DOHH2 (cell line): ENCODE measurements around the gene CDK19.

Source experiments
- EZH2phosphoT487 ChIP-seq: fragments of 200-600 bp; sonication (generic); IDR thresholded peaks from 2 replicates; pipeline ENCODE4 v1.6.1; 2017; ENCODE audit warnings: borderline replicate concordance, mild to moderate bottlenecking, antibody characterized with exemption, low read length, moderate library complexity, mixed read lengths
- TF ChIP-seq, protein P1 (sequence below): fragments of 200-600 bp; sonication (generic); IDR thresholded peaks from one replicate; pipeline ENCODE4 v1.5.1; 2014; ENCODE audit warnings: antibody characterized with exemption, mild to moderate bottlenecking, low read depth, low read length; ENCODE audit not compliant: poor library complexity, severe bottlenecking

DNA sequence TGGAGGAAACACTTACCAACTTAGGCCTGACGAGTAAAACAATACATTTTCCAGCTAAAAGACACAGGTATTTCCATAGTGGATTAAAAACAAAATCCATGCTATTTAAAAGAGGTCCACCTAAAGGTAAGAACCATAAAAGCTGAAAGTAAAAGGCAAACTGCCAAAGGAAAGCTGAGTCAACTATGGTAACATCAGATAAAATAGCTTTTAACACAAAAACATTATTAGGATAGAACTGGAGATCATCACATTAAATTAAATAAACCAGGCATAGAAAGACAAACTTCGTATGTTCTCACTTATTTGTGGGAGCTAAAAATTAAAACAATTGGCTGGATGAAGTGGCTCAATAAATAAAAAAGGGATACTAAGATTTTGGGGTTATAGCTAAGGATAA lies 172.1 kb downstream of the CDK19 start:
- TF ChIP-seq, protein P1, sequence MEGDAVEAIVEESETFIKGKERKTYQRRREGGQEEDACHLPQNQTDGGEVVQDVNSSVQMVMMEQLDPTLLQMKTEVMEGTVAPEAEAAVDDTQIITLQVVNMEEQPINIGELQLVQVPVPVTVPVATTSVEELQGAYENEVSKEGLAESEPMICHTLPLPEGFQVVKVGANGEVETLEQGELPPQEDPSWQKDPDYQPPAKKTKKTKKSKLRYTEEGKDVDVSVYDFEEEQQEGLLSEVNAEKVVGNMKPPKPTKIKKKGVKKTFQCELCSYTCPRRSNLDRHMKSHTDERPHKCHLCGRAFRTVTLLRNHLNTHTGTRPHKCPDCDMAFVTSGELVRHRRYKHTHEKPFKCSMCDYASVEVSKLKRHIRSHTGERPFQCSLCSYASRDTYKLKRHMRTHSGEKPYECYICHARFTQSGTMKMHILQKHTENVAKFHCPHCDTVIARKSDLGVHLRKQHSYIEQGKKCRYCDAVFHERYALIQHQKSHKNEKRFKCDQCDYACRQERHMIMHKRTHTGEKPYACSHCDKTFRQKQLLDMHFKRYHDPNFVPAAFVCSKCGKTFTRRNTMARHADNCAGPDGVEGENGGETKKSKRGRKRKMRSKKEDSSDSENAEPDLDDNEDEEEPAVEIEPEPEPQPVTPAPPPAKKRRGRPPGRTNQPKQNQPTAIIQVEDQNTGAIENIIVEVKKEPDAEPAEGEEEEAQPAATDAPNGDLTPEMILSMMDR: no peak
- no peak for TF ChIP-seq EZH2phosphoT487
